Gastroesophageal sphincter (tissue), 4 donors: ENCODE data around the gene SEMA5B. TPM values are rescaled to one million over a fixed set of nuclear protein-coding genes. Genes with fewer than 3 reads are reported as not detected.

Experiments
- ATAC-seq: fragments of 150-250 bp; one replicate; pipeline ENCODE4 v1.9.1; 2016; ENCODE audit warnings: mild to moderate bottlenecking, moderate library complexity
- H3K27ac ChIP-seq, 4 donors: fragments of 200-600 bp; sonication (generic) in 3 of 4; 1 replicate in 3 of 4; 2 replicates in 1 of 4; pipeline ENCODE4 v1.5.1; 2016 to 2019
- H3K27me3 ChIP-seq: fragments of 200-600 bp; sonication (generic); one replicate; pipeline ENCODE4 v1.5.1; 2019
- H3K36me3 ChIP-seq, 2 donors: fragments of 200-600 bp; sonication (generic); one replicate each; pipeline ENCODE4 v1.5.1; 2019; ENCODE audit warnings: control low read depth in 1 of 2
- H3K4me1 ChIP-seq, 3 donors: fragments of 200-600 bp; sonication (generic); 1 replicate in 2 of 3; 2 replicates in 1 of 3; pipeline ENCODE4 v1.5.1; 2016 to 2019; ENCODE audit warnings: control low read depth in 2 of 3
- H3K4me3 ChIP-seq, 2 donors: fragments of 200-600 bp; sonication (generic); one replicate each; pipeline ENCODE4 v1.5.1; 2019; ENCODE audit warnings: mild to moderate bottlenecking in 1 of 2, moderate library complexity in 1 of 2
- H3K9me3 ChIP-seq, 3 donors: fragments of 200-600 bp; sonication (generic); one replicate each; pipeline ENCODE4 v1.5.1; 2017 to 2019; ENCODE audit warnings: control low read depth in 2 of 3
- CTCF ChIP-seq, 4 experiments: fragments of 200-600 bp in 2 of 4; fragments of 450-650 bp in 2 of 4; sonication (generic) in 1 of 4; IDR thresholded peaks; one replicate each; pipeline ENCODE4 v1.5.1; 2017 to 2019; ENCODE audit warnings: antibody characterized with exemption in 4 of 4, mild to moderate bottlenecking in 2 of 4, moderate library complexity in 2 of 4
- EP300 ChIP-seq: sonication (generic); formaldehyde crosslinking; IDR thresholded peaks from one replicate; pipeline ENCODE4 v1.6.1; 2017; ENCODE audit warnings: antibody characterized with exemption, mild to moderate bottlenecking
- POLR2A ChIP-seq, 2 donors: fragments of 450-650 bp; IDR thresholded peaks; one replicate each; pipeline ENCODE4 v1.6.1; 2017; ENCODE audit warnings: antibody characterized with exemption in 2 of 2, mild to moderate bottlenecking in 2 of 2, moderate library complexity in 1 of 2
- POLR2AphosphoS5 ChIP-seq: sonication (generic); formaldehyde crosslinking; IDR thresholded peaks from one replicate; pipeline ENCODE4 v1.6.1; 2017; ENCODE audit warnings: antibody characterized with exemption
- WGBS, 2 donors: methylation state at CpG; one replicate each; pipeline ENCODE4 v1.1.5; 2018; ENCODE audit warnings: low coverage in 1 of 2; 5-methylcytosine and 5-hydroxymethylcytosine counted together
- total RNA-seq, 4 donors: library from RNA; depleted of rRNA; stranded (reverse); fragments of >200 nt; gene quantifications; one replicate each; pipeline ENCODE4 v1.1.0, GENCODE V29; 2016

Gene SEMA5B
- total RNA-seq, 4 donors from 2014 or later = 0.31 to 0.69 (median 0.32) TPM; not detected in 1

GRCh38 chr3:122873741-122874515 lies 153.6 kb downstream of the SEMA5B start:
- H3K27ac ChIP-seq = no peak overlapping the region
- no peaks in the 10 kb centered on the region for H3K9me3 ChIP-seq
- no peak for TF ChIP-seq EP300
- no peaks in the 10 kb centered on the region for H3K4me1 ChIP-seq
- 93 to 100% methylated on average over 3 to 9 of the region's 9 CpGs for WGBS, 2 donors
- no peak for ATAC-seq
- peaks cover 0 to 47% of the 10 kb centered on the region in 2 donors for H3K36me3 ChIP-seq
- H3K27me3 ChIP-seq = no peaks in the 10 kb centered on the region
- no peak overlapping the region for H3K4me3 ChIP-seq

DNA sequence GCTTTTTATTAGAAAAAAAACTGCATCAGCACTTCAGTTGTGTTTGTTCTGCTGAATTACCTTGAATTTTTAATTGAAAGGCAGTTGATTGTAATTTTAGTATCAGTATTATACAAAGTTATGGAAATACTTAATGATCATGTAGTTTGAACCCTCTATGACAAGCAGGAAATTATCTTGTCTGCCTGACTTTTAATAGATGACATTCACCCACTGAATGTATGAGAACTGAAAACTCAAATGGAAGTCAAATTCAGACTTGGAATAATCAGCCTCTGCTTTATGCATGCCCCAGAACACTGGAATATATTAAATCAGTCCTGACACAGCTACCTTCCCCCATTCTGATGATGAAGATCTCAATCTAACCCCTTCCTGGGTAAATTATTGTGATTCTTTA lies 159.2 kb downstream of the SEMA5B start:
- Histone ChIP-seq H3K4me1 (no peaks in the 10 kb centered on the region), H3K9me3 (no peaks in the 10 kb centered on the region), H3K27me3 (no peaks in the 10 kb centered on the region), H3K4me3 (no peak overlapping the region), H3K27ac (no peak overlapping the region), H3K36me3 (peaks cover 0 to 53% of the 10 kb centered on the region in 2 donors)
- no peak for TF ChIP-seq POLR2A (IDR thresholded peaks at IDR 0.05)
- TF ChIP-seq CTCF (IDR thresholded peaks at IDR 0.05) = no peak
- no peak for TF ChIP-seq EP300
- TF ChIP-seq POLR2AphosphoS5 = no peak
- no peak for ATAC-seq

- Histone ChIP-seq H3K4me3 (no peak overlapping the region), H3K27ac (no peak overlapping the region), H3K4me1 (peaks cover 0 to 10% (median 0%) of the 10 kb centered on the region in 3 donors), H3K27me3 (no peaks in the 10 kb centered on the region), H3K9me3 (no peaks in the 10 kb centered on the region), H3K36me3 (peaks cover 0 to 59% of the 10 kb centered on the region in 2 donors)
- TF ChIP-seq CTCF (IDR thresholded peaks at IDR 0.05) (no peak), POLR2A (IDR thresholded peaks at IDR 0.05) (no peak), EP300 (no peak), POLR2AphosphoS5 (no peak)
- ATAC-seq = no peak
Measured at GRCh38 chr3:122864498-122864897, 163.1 kb downstream of the SEMA5B start.

DNA sequence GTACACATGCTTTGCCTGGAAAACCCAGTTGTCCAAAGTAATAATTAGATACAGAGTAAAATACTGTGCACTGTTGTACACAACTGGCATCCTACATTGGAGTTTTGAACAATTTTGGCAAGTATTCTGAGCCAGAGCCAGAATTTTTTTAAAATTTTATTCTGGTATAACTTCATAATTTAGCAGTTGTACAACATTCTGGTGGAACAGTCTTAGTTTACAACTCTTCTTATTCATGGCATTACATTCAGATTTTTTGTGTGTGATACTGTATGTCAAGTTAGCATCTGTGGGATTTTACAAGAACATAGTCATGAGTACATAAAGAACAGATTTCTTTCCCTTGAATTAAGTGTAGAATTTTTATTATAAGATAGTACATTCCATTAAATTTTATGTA lies 165.2 kb downstream of the SEMA5B start:
- peaks cover 0 to 48% of the 10 kb centered on the region in 2 donors for H3K36me3 ChIP-seq
- no peaks in the 10 kb centered on the region for H3K27me3 ChIP-seq
- no peak overlapping the region for H3K27ac ChIP-seq
- H3K4me3 ChIP-seq = no peak overlapping the region
- no peaks in the 10 kb centered on the region for H3K9me3 ChIP-seq
- TF ChIP-seq EP300 (no peak), POLR2A (IDR thresholded peaks at IDR 0.05) (no peak), POLR2AphosphoS5 (no peak), CTCF (IDR thresholded peaks at IDR 0.05) (no peak)
- ATAC-seq = no peak
- H3K4me1 ChIP-seq = peaks cover 0 to 10% (median 0%) of the 10 kb centered on the region in 3 donors

Other genes with a start within 250 kb of the SEMA5B start
- 10 to 100 TPM in 2 of 4 donors, 1 to 10 TPM in 2; 7.0 to 18.5 (median 9.6) TPM for gene HSPBAP1, start 233.9 kb downstream of the SEMA5B start, total RNA-seq
- gene SLC49A4, start 232.7 kb downstream of the SEMA5B start, total RNA-seq = 10 to 100 TPM; 20.4 to 33.9 (median 28.7) TPM
- gene PDIA5, start 39.3 kb upstream of the SEMA5B start, total RNA-seq = 10 to 100 TPM in 3 of 4 donors, 1 to 10 TPM in 1; 9.0 to 19.8 (median 16.9) TPM
- gene SEC22A, start 174.2 kb upstream of the SEMA5B start, total RNA-seq = 10 to 100 TPM; 17.3 to 32.2 (median 23.9) TPM